Fibroblast of mammary gland (primary cell): Measurements from ENCODE around the gene EGR1.
"Not testable (repeated sequence)": the region's sequence is repeated elsewhere in the genome, so short reads cannot be mapped to it uniquely, and the experiment has no call there.

Experiments used
- DNase-seq: peaks from one replicate; pipeline ENCODE4 v3.0.0-alpha.2; 2010; ENCODE audit warnings: low read depth
- H3K4me3 ChIP-seq: 2 replicates; pipeline ENCODE4 v1.5.1; 2011; ENCODE audit warnings: low read depth, mild to moderate bottlenecking, low read length, moderate library complexity; ENCODE audit not compliant: control insufficient read depth
- TF ChIP-seq, protein P1 (sequence below): conservative IDR thresholded peaks from 2 replicates; pipeline ENCODE4 v1.5.1; 2011; ENCODE audit warnings: low read depth, low read length, inconsistent platforms; ENCODE audit not compliant: control insufficient read depth, insufficient read depth

Gene EGR1

DNA sequence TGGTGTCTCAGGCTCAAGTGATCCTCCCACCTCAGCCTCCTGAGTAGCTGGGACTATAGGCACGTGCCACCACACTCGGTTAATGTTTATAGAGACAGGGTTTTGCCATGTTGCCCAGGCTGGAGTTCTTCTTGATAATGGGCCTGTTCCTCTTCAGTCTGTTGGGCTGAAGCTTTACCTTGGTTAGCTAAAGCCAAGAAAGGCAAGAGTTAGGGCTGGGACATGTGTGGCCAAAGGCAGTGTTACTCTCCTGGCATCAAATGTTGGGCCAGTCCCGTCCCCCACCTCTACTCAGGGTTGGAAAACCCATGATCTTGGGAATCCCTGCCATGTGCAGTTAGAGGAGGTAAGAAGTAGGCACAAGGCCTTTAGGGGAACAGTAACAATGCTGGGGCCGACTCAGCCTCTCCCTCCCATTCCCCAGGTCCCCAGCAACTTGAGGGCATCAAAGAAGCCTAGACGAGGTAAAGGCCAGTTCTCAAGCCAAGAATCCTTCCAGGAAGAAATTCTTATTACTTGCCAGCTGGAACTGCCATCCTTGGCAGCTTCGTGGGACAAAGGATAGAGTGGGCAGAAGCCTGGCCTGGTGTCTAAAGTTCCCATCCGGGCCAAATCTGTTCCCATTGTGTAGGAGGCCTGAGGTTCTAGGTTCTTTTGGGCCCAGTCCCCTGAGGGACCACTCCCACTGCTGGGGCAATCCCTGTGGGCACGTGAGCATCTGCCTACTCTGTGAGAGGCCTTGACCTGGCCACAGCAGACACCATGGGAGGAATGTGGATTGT, 4.5 kb downstream of the EGR1 start:
- no peak overlapping the region for H3K4me3 ChIP-seq
- TF ChIP-seq, protein P1, sequence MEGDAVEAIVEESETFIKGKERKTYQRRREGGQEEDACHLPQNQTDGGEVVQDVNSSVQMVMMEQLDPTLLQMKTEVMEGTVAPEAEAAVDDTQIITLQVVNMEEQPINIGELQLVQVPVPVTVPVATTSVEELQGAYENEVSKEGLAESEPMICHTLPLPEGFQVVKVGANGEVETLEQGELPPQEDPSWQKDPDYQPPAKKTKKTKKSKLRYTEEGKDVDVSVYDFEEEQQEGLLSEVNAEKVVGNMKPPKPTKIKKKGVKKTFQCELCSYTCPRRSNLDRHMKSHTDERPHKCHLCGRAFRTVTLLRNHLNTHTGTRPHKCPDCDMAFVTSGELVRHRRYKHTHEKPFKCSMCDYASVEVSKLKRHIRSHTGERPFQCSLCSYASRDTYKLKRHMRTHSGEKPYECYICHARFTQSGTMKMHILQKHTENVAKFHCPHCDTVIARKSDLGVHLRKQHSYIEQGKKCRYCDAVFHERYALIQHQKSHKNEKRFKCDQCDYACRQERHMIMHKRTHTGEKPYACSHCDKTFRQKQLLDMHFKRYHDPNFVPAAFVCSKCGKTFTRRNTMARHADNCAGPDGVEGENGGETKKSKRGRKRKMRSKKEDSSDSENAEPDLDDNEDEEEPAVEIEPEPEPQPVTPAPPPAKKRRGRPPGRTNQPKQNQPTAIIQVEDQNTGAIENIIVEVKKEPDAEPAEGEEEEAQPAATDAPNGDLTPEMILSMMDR: no peak
- peak; percentile 38 for DNase-seq

DNA sequence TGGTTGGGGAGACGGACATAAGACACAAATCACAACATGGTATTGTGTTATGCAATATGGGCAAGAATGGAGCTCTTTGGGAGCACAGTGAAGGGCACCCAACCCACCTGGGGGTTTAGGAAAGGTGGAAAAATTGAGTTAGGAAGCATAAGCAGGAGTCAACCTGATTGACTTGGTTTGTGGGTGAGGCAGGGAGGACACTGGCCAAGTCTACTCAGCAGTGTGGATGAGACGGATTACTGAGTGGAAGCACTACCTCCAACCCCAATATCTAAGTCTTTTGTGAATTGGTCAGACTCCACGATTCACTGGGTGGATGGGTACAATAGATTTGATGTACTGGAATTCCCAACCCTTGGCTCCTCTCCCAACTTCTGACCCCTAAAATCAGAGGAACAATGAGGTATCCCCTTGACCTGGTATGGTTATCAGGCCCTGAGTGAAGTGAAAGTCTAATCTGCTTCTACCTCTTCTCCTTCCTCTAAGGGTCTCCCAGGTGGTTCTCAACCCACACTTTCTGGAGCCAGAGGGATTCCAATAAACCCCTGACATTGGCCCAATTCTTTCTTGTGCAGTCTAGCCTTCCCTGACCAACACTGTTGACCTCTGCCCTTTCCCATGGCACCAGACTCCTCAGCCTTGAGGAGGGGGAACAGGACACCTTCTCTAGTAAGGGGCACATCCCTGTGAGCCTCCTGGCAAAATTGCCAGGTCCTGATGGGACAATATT, 5.2 kb downstream of the EGR1 start:
- no peak for DNase-seq
- TF ChIP-seq, protein P1: no peak
- H3K4me3 ChIP-seq: no peak overlapping the region

DNA sequence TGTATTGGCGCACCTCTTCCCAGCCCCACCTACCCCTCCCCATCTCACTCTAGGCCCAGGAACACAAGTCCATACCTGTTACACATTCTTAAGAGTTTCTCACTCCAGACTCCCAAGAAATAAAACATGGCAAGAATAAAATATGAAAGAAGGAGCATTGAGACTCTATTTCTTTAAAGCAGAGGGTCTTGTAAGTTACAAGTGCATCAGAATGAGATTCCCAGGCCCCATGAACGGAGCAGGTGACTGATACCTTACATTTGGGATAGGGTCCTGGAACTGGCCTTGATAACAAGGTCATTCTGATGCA, 5.7 kb downstream of the EGR1 start:
- TF ChIP-seq, protein P1: no peak
- no peak overlapping the region for H3K4me3 ChIP-seq
- DNase-seq: no peak

DNA sequence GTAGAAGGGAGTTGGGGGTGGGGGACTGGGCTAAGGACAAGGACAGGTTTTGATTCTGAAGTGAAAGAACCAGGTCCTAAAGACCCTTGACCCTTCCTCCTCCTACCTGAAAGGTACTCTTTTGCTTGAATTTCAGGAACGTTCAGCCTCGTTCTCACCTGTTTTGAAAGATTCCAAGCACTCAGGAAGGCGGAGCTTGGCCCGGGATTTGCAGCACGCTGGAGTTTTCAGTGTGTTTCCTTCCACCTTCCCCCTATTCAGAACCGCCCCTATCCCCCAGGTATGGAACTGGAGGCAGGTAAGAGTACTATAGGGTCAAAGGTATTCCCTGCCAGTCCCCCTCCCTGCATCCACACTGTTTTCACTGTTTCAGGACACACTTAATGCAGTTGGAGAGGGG, 7.1 kb downstream of the EGR1 start:
- TF ChIP-seq, protein P1: no peak
- no peak overlapping the region for H3K4me3 ChIP-seq
- no peak for DNase-seq

DNA sequence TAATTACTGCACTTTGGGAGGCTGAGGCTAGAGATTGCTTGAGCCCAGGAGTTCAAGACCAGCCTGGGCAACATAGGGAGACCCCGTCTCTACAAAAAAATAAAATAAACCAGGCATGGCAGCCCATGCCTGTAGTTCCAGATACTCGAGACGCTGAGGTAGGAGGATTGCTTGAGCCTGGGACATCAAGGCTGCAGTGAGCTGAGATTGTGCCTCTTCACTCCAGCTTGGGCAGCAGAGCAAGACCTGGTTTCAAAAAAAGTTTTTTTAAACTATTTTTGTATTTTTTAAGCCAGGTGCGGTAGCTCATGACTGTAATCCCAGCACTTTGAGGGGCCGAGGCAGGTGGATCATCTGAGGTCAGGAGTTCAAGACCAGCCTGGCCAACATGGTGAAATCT, 7.9 kb downstream of the EGR1 start:
- H3K4me3 ChIP-seq, DNase-seq: not testable (repeated sequence)

DNA sequence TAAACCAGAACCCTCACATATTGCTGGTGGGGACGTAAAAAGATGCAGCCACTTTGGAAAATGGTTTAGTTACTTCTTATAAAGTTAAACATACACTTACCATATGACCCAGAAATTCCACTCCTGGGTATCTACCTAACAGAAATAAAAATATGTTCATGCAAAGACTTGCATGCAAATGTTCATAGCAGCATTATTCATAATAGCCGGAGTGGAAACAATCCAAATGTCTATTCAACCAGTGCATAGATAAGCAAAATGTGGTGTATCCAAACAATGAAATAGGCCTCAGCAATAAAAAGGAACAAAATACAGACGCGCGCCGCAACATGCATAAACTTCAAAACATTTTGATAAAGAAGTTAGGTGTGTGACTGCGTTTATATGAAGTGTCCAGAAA, 11.6 kb downstream of the EGR1 start:
- TF ChIP-seq, protein P1: no peak
- DNase-seq: no peak
- no peak overlapping the region for H3K4me3 ChIP-seq

DNA sequence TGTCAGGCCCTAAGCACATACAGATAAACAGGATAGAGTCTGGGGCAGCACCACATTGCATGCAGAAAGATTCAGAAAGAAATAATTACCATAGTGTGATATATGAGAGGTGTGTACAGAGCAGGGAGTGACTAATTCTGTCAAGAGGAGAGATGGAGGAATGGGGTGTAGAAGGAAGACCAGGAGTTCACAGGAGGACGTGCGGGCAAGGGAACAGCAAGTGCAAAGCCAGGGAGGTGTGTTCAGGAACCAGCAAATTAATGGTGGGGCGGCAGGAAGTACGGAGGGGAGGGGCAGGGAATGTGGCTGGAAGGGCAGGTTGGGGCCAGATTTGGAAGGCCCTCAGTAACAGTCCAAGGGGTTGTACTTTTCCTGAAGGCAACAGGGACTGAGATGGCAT, 17.4 kb downstream of the EGR1 start:
- H3K4me3 ChIP-seq: no peak overlapping the region
- no peak for DNase-seq
- TF ChIP-seq, protein P1: no peak
